OCI-LY1 (cell line): ENCODE data around the gene AJUBA.

ENCODE experiments used
- H2AFZ ChIP-seq: fragments of 200-600 bp; sonication (generic), shearing (Covaris generic); 2 replicates; pipeline ENCODE4 v1.6.0; 2014; ENCODE audit warnings: antibody characterized with exemption, mild to moderate bottlenecking, low read length
- H3F3A ChIP-seq: fragments of 200-600 bp; sonication (generic), shearing (Covaris generic); 2 replicates; pipeline ENCODE4 v1.6.0; 2014; ENCODE audit warnings: mild to moderate bottlenecking, antibody characterized with exemption, low read length, moderate library complexity; ENCODE audit not compliant: insufficient read depth
- H3K27ac ChIP-seq: fragments of 200-600 bp; sonication (generic); 2 replicates; pipeline ENCODE4 v1.5.1; 2014; ENCODE audit warnings: low read length, mixed run types, mild to moderate bottlenecking, low read depth; ENCODE audit not compliant: poor library complexity, severe bottlenecking
- H3K27me3 ChIP-seq: fragments of 200-600 bp; sonication (generic); 2 replicates; pipeline ENCODE4 v1.6.0; 2014; ENCODE audit warnings: antibody characterized with exemption, mild to moderate bottlenecking, low read length, moderate library complexity; ENCODE audit not compliant: insufficient read depth
- H3K36me3 ChIP-seq: fragments of 200-600 bp; sonication (generic); 2 replicates; pipeline ENCODE4 v1.6.1; 2014; ENCODE audit warnings: mild to moderate bottlenecking, antibody characterized with exemption, low read length, moderate library complexity, mixed read lengths; ENCODE audit not compliant: insufficient read depth
- H3K4me1 ChIP-seq: fragments of 200-600 bp; sonication (generic); 2 replicates; pipeline ENCODE4 v1.5.1; 2014; ENCODE audit warnings: mild to moderate bottlenecking, low read length, moderate library complexity; ENCODE audit not compliant: insufficient read depth, severe bottlenecking
- H3K4me2 ChIP-seq: fragments of 200-600 bp; sonication (generic), shearing (Covaris generic); 2 replicates; pipeline ENCODE4 v1.6.1; 2014; ENCODE audit warnings: low read length
- H3K4me3 ChIP-seq: fragments of 200-600 bp; sonication (generic); 2 replicates; pipeline ENCODE4 v1.5.1; 2014; ENCODE audit warnings: low read length, low read depth, mild to moderate bottlenecking, mixed read lengths; ENCODE audit not compliant: poor library complexity, severe bottlenecking
- H3K79me2 ChIP-seq: fragments of 200-600 bp; shearing (Covaris generic); 2 replicates; pipeline ENCODE4 v1.6.1; 2016; ENCODE audit warnings: mixed run types, low read length, mixed read lengths; ENCODE audit not compliant: insufficient read depth
- H3K9ac ChIP-seq: fragments of 200-600 bp; sonication (generic), shearing (Covaris generic); 2 replicates; pipeline ENCODE4 v1.6.1; 2014; ENCODE audit warnings: mild to moderate bottlenecking, low read length, mixed read lengths
- H3K9me2 ChIP-seq: fragments of 200-600 bp; sonication (generic), shearing (Covaris generic); 2 replicates; pipeline ENCODE4 v1.6.1; 2014; ENCODE audit warnings: low read depth, mild to moderate bottlenecking, low read length, mixed read lengths
- H3K9me3 ChIP-seq: fragments of 200-600 bp; shearing (Covaris generic); 2 replicates; pipeline ENCODE4 v1.6.1; 2014; ENCODE audit warnings: low read length, mixed read lengths
- H4K20me1 ChIP-seq: fragments of 200-600 bp; sonication (generic), shearing (Covaris generic); 2 replicates; pipeline ENCODE4 v1.6.0; 2016; ENCODE audit warnings: mild to moderate bottlenecking, low read length; ENCODE audit not compliant: insufficient read depth
- EZH2 ChIP-seq: fragments of 200-600 bp; sonication (generic), shearing (Covaris generic); IDR thresholded peaks from 2 replicates; pipeline ENCODE4 v1.8.0; 2017; ENCODE audit warnings: borderline replicate concordance, mixed run types, mild to moderate bottlenecking, antibody characterized with exemption, low read length, moderate library complexity, mixed read lengths
- TF ChIP-seq, protein P1 (sequence below): fragments of 200-600 bp; sonication (generic), shearing (Covaris generic); IDR thresholded peaks from 2 replicates; pipeline ENCODE4 v1.5.1; 2017; ENCODE audit warnings: mild to moderate bottlenecking, antibody characterized with exemption, low read length, moderate library complexity, mixed read lengths

Gene AJUBA

GRCh38 chr14:23025151-23025814 lies 42.9 kb upstream of the AJUBA start:
- no peak for TF ChIP-seq EZH2
- TF ChIP-seq, protein P1, sequence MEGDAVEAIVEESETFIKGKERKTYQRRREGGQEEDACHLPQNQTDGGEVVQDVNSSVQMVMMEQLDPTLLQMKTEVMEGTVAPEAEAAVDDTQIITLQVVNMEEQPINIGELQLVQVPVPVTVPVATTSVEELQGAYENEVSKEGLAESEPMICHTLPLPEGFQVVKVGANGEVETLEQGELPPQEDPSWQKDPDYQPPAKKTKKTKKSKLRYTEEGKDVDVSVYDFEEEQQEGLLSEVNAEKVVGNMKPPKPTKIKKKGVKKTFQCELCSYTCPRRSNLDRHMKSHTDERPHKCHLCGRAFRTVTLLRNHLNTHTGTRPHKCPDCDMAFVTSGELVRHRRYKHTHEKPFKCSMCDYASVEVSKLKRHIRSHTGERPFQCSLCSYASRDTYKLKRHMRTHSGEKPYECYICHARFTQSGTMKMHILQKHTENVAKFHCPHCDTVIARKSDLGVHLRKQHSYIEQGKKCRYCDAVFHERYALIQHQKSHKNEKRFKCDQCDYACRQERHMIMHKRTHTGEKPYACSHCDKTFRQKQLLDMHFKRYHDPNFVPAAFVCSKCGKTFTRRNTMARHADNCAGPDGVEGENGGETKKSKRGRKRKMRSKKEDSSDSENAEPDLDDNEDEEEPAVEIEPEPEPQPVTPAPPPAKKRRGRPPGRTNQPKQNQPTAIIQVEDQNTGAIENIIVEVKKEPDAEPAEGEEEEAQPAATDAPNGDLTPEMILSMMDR = no peak
- Histone ChIP-seq H3K27ac (no peak overlapping the region), H3K4me1 (no peaks in the 10 kb centered on the region), H2AFZ (no peak overlapping the region), H3K4me2 (no peak overlapping the region), H4K20me1 (no peaks in the 10 kb centered on the region), H3K79me2 (peaks cover 3% of the 10 kb centered on the region; the same call in 1 of the 2 replicates), H3K4me3 (no peak overlapping the region), H3K27me3 (no peaks in the 10 kb centered on the region), H3F3A (no peaks in the 10 kb centered on the region), H3K9ac (no peak overlapping the region), H3K9me3 (no peaks in the 10 kb centered on the region), H3K9me2 (no peaks in the 10 kb centered on the region), H3K36me3 (peaks cover 57% of the 10 kb centered on the region)

GRCh38 chr14:23024612-23025075 lies 42.3 kb upstream of the AJUBA start:
- H3K27me3 ChIP-seq = no peaks in the 10 kb centered on the region
- TF ChIP-seq, protein P1 = no peak
- TF ChIP-seq EZH2 = no peak
- no peaks in the 10 kb centered on the region for H3K4me1 ChIP-seq
- H3K9ac ChIP-seq = no peak overlapping the region
- no peak overlapping the region for H3K27ac ChIP-seq
- peaks cover 3% of the 10 kb centered on the region; the same call in 1 of the 2 replicates for H3K79me2 ChIP-seq
- no peaks in the 10 kb centered on the region for H3K9me2 ChIP-seq
- H3K4me2 ChIP-seq = no peak overlapping the region
- H3K9me3 ChIP-seq = no peaks in the 10 kb centered on the region
- H4K20me1 ChIP-seq = no peaks in the 10 kb centered on the region
- no peaks in the 10 kb centered on the region for H3F3A ChIP-seq
- no peak overlapping the region for H3K4me3 ChIP-seq
- H3K36me3 ChIP-seq = peaks cover 55% of the 10 kb centered on the region
- no peak overlapping the region for H2AFZ ChIP-seq

- no peak for TF ChIP-seq EZH2
- TF ChIP-seq, protein P1 = no peak
- Histone ChIP-seq H3K4me2 (no peak overlapping the region), H3K79me2 (peaks cover 3% of the 10 kb centered on the region; the same call in 1 of the 2 replicates), H3F3A (no peaks in the 10 kb centered on the region), H3K27ac (no peak overlapping the region), H4K20me1 (no peaks in the 10 kb centered on the region), H3K27me3 (no peaks in the 10 kb centered on the region), H3K4me1 (no peaks in the 10 kb centered on the region), H3K9me3 (no peaks in the 10 kb centered on the region), H2AFZ (no peak overlapping the region), H3K36me3 (peaks cover 46% of the 10 kb centered on the region), H3K9ac (no peak overlapping the region), H3K9me2 (no peaks in the 10 kb centered on the region), H3K4me3 (no peak overlapping the region)
Observed at GRCh38 chr14:23023795-23024152, 41.4 kb upstream of the AJUBA start.
